GM21515 (cell line): ENCODE results near the gene PSMA3.

Experiments used
- ATAC-seq: cut with Tn5 transposase; IDR thresholded peaks from one replicate; pipeline ENCODE4 v1.9.1; 2021; ENCODE audit not compliant: unreplicated experiment

The PSMA3 gene

GRCh38 chr14:58270628-58271027 is 26.0 kb downstream of the PSMA3 start:
- no peak for ATAC-seq

- no peak for ATAC-seq
Observed at GRCh38 chr14:58272588-58273372, 28.1 kb downstream of the PSMA3 start.

DNA sequence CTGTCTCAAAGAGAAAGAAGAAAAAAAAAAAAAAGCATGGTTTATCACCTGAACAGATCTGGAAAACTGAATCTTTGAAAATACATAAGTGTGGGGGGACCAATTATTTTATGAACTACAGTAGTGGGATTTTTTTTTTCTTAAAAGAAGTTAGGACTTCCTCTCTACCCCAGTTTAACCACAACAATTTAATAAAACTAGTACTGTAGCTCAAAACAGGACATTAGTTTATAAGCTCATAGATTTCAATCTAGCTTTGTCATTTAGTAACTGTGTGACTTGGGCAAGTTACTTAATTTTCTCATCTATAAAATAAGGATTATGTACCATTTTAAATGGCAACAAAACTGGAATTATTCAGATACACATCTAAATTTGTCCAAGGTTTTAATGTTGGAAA is 30.2 kb downstream of the PSMA3 start:
- ATAC-seq, result no peak

DNA sequence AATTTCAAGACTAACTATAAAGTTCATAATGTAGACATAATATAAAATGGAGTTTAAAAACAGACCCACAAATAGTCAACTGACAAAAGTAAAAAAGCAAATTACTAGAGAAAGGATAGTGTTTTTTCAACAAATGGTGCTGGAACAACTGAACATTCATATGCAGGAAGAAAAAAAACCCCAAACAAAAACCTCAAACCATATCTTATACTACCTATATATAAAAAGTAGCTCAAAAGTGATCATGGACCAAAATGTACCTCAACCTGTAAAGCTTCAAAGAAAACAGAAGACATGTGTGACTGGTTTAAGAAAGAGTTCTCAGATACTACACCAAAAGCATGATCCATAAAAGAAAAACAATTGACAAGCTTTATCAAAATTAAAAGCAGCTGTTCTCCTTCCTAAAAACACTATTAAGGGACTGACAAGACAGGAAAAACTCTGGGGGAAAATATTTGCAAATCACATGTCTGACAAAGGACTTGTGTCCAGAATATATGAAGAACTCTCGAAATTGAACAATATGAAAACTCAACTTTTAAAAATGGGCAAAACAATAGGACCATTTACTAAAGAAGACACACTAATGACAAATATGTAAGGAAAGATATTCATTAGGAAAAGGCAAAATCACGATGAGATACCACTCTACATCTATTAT is 31.0 kb downstream of the PSMA3 start:
- ATAC-seq, result no peak

- no peak for ATAC-seq
Observed at GRCh38 chr14:58276208-58276607, 31.6 kb downstream of the PSMA3 start.

GRCh38 chr14:58278177-58278576 is 33.5 kb downstream of the PSMA3 start:
- ATAC-seq, result no peak

GRCh38 chr14:58280954-58281787 is 36.5 kb downstream of the PSMA3 start:
- no peak for ATAC-seq

DNA sequence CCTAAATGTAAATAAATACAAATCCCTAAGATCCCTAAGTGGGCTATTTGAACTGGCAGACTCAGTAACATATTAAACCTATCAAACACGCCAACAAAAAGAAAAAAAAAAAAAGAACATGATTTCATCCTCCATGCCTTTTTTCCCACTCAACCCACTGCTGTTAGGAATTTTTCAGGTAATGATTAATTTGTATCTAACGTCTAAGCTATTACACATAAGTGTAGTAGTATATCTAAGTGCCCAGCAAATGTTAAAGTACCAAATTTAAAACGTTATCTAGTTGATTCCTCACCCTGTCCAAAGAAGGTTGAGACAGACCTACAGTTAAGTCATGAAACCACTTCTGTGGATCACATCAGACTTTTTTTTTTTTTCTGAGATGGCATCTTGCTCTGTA is 37.3 kb downstream of the PSMA3 start:
- ATAC-seq, result no peak

DNA sequence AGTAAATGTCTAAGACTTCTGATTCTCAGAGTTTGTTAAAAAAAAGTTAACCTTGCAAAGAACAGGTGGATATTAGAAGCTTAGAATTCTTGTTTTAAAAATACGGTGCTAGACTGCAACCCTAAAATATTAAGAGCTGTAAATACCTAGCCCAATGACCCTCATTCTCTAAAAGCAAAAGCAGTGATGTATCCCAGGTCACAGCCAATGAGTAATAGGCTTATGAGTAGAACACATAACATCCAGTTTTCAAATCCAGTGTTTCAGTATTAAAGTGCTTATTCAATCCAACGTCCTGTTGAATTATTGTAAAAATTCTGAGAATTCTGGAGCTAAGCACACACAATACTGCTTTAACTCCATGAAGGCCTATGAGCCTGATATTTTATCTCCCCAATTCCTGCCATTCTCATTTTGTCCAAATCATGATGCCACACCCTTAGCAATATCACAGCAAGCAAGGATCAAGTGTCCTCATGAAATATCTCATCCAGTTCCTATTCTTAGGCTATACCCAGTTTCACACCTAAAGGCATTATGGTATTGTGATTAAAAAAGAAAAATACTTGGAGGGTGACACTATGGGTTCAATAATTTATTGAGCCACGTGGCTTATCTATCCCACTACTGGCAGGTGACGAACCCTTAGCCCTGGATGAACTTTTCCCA is 38.4 kb downstream of the PSMA3 start:
- ATAC-seq, result no peak

- ATAC-seq, result no peak
Observed at GRCh38 chr14:58283730-58284129, 39.1 kb downstream of the PSMA3 start.

GRCh38 chr14:58285132-58285531 is 40.5 kb downstream of the PSMA3 start:
- ATAC-seq, result no peak

DNA sequence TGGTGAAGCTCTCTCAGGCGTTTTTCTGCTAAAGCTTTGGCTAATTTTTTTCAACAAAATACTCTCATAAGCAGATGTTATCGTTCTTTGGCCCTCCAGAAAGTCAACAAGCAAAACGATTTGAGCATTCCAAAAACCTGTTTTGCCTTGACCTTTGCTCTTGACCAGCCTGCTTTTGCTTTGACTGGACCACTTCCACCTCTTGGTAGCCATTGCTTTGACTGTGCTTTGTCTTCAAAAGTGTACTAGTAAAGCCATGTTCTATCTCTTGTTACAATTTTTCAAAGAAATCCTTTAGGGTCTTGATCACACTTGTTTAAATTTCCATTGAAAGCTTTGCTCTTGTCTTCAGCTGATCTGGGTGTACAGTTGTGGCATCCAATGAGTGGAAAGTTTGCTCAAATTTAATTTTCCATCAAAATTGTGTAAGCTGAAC is 43.0 kb downstream of the PSMA3 start:
- ATAC-seq, result no peak

- ATAC-seq, result no peak
Observed at GRCh38 chr14:58288106-58288792, 43.6 kb downstream of the PSMA3 start.

- ATAC-seq, result no peak
Observed at GRCh38 chr14:58291646-58292045, 47.0 kb downstream of the PSMA3 start.

DNA sequence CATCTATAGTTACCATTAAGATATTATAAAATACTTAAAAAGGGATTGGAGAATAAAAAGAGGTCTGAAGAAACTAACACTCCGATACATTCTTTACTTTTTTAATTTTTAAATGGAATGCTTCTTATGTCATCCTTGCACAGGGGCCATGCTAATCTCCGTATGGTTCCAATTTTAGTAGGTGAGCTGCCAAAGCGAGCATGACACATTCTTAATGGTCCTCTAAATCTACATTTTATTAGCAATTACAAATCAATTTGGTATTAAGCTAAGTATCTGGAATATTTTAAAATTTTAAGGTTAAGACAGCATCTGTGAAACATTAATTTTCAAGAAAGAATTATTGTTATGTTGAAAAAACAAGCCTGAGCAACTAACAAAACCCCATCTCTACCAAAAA is 47.5 kb downstream of the PSMA3 start:
- no peak for ATAC-seq

DNA sequence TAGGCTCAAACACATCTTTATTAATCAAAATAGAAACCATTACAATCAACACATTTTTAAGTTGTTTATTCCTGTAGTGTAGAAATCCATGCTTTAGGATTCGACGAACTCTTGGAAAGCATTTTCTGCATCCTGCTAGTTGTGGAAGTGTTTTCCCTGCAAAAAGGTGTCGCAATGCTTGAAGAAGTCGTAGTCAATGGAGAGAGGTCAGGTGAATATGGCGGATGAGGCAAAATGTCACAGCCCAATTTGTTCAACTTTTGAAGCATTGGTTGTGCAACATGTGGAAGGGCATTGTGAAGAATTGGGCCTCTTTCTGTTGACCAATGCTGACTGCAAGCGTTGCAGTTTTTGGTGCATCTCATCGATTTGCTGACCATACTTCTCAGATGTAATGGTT is 49.6 kb downstream of the PSMA3 start:
- ATAC-seq, result no peak

- ATAC-seq, result no peak
Observed at GRCh38 chr14:58296726-58297125, 52.1 kb downstream of the PSMA3 start.

- ATAC-seq, result peak; percentile 0
Observed at GRCh38 chr14:58297412-58297761, 52.7 kb downstream of the PSMA3 start.

DNA sequence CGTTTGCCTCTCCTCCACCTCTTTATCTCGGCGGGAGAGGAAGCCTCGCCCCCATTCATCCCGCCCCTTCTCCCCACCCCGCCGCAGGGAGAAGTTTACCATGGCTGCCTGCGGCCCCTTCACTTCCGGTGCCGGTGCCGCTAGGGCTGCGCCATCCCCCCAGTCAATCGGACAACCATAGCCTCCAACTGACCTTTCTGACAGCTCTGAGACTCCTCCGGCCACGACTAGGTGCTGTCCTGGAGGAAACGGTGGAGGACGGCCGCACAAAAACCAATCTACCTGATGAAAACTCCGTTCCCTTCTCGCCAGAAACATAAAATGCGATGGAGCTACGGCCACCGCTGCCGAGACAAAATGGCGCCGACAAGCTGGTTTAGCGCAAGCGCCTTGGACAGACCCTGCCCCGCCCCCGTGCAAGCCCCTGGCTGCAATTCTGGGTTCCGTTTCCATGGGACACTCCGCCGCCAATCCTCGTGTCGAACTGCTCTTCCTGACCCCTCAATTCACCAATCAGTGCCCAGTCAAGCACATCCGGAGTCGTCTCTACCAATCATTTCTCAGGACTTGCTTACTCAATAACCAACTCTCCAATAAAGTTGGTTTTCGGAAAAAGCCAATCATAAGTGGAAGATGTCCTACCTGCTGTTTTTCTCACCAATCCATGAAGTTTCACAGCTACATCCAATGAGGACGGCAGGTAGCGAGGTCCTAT is 53.3 kb downstream of the PSMA3 start:
- ATAC-seq, result peak; percentile 84
